SU-DHL-6 (cell line): Measurements from ENCODE around the gene JAKMIP1.

ENCODE experiments used
- EZH2phosphoT487 ChIP-seq: fragments of 200-600 bp; sonication (generic), shearing (Covaris generic); conservative IDR thresholded peaks from 2 replicates; pipeline ENCODE4 v1.6.1; 2018; ENCODE audit warnings: mild to moderate bottlenecking, antibody characterized with exemption, low read length, moderate library complexity, mixed read lengths
- TF ChIP-seq, protein P1 (sequence below): fragments of 200-600 bp; sonication (generic); IDR thresholded peaks from one replicate; pipeline ENCODE4 v1.5.1; 2017; ENCODE audit warnings: antibody characterized with exemption, mild to moderate bottlenecking, low read length, moderate library complexity; ENCODE audit not compliant: insufficient read depth, poor library complexity, severe bottlenecking

DNA sequence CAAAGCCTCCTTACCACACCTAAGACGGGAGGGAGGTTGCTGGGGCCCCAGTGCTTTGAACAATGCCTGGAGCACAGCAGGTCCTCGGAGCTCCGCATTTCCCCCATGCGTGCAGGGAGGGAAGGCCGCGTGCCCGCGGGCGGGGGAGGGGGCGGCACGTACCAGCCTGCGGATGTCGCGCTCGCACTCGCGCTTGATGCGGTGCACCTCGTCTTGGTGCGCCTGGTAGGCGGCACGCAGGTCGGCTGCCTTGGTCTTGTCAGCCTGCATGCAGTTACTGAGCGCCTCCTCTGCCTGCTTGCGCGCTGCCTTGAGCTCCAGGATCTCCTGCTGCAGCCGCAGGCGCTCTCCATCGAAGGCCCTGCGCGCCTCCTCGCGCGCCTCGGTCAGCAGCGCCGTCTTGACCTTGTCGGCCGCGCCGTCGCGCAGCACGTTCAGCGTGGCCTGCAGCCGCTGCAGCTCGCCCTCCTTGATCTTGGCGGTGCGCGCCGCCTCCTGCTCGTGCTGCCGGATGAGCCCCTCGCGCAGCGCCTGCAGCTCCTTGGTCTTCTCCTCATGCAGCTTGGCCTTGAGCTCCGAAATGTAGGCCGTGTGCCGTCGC, 94.9 kb downstream of the JAKMIP1 start:
- no peak for TF ChIP-seq EZH2phosphoT487
- TF ChIP-seq, protein P1, sequence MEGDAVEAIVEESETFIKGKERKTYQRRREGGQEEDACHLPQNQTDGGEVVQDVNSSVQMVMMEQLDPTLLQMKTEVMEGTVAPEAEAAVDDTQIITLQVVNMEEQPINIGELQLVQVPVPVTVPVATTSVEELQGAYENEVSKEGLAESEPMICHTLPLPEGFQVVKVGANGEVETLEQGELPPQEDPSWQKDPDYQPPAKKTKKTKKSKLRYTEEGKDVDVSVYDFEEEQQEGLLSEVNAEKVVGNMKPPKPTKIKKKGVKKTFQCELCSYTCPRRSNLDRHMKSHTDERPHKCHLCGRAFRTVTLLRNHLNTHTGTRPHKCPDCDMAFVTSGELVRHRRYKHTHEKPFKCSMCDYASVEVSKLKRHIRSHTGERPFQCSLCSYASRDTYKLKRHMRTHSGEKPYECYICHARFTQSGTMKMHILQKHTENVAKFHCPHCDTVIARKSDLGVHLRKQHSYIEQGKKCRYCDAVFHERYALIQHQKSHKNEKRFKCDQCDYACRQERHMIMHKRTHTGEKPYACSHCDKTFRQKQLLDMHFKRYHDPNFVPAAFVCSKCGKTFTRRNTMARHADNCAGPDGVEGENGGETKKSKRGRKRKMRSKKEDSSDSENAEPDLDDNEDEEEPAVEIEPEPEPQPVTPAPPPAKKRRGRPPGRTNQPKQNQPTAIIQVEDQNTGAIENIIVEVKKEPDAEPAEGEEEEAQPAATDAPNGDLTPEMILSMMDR: no peak
